G401.6 (cell line): Measurements from ENCODE around the gene MEF2D.

Source experiments
- FAIRE-seq: peaks from 2 replicates; lab custom pipeline; 2012; peaks lifted over from hg19 to GRCh38; lab: Jason Lieb, UNC

The MEF2D gene

GRCh38 chr1:156439777-156440183 lies 60.8 kb downstream of the MEF2D start:
- no peak for FAIRE-seq

- no peak for FAIRE-seq
Measured at GRCh38 chr1:156439036-156439776, 61.4 kb downstream of the MEF2D start.

- no peak for FAIRE-seq
Measured at GRCh38 chr1:156438278-156438987, 62.1 kb downstream of the MEF2D start.

- FAIRE-seq: no peak
Measured at GRCh38 chr1:156437037-156437867, 63.3 kb downstream of the MEF2D start.

DNA sequence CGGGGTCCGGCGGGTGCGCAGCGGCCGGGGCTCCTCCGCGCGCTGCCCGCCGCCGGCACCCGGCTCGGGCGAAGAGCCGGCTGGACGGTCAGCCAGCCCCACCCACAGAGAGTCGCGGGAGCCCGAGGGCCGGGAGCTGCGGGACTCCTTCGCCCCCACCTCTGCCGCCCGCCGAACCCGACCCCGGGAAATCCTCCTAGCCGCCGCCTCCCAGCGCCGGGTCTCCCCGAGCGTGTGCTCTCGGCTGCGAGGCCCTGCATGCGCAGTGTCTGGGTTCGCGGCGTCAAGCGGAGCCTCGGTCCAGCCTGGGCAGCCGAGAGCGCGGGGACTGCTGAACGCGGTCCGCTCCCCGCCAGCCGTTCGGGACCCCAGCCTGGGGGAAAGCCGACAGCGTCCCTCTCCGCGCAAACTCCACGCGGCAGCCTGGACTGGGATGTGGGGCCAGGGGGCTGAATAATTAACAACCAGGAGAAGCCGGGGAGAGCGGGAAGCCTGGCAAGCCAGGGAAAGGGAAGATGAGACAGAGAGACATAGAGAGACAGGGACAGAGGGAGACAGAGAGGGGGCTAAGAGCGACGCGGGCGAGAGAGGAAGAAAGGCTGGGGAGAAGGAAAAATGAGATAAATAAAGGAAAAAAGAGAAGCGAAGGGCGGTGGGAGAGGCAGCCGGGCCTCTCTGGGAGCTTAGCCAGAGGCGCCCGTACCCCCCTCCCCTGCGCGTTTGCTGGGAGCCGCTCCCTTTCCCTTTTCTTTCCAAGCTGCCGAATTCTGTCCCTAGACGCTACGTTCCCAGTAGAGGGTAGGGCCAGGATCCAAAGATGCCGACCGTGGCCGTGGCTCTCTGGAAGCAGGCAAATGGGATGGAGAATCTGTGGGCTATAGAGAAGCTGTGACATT lies 64.2 kb downstream of the MEF2D start:
- no peak for FAIRE-seq

DNA sequence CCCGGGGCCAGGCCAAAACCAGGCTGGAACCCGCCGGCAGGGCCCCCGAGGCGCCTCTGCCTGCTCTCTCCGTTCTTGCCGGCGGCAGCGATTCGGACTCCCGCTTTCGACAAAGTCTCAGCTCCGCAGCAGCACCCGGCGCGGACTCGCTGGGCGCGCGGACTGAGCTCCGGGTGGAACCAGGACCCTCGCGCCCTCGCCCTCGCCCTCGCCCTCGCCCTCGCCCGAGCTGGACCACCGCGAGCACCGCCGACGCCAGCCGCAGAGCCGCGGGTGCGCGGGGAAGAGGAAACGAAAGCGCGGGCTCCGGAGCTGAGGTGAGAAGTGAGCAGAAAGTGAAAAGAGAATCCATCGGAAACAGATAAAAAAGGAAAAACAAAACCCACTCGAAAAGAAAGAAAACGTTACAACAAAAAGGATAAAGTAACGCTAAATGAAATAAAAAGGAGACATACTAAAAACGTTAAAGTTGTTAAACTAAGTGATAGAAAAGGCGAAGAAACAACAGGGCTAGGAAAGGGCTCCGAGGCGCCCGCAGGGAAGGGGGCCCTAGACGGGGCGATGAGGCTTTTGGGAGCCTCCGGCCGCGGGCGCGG lies 64.9 kb downstream of the MEF2D start:
- no peak for FAIRE-seq

GRCh38 chr1:156434989-156435544 lies 65.5 kb downstream of the MEF2D start:
- FAIRE-seq: no peak

GRCh38 chr1:156433602-156434001 lies 67.0 kb downstream of the MEF2D start:
- no peak for FAIRE-seq

- FAIRE-seq: no peak
Measured at GRCh38 chr1:156433032-156433431, 67.5 kb downstream of the MEF2D start.

DNA sequence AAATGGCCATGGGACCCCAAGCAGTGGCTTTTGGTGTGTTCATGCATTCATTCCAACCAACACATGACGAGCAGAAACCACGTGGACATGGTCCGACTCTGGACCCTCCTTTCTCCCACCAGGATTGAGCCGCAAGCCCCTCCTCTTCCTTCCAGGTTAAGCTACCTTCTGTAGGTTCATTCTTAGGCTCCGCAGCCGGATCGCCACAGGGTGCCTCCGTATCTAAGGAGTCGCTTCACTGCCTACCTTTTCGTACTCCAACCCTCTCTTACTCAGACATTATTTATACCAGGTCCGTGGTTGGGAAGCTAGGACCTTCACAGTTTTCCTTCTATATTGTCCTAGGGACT lies 67.9 kb downstream of the MEF2D start:
- FAIRE-seq: no peak

DNA sequence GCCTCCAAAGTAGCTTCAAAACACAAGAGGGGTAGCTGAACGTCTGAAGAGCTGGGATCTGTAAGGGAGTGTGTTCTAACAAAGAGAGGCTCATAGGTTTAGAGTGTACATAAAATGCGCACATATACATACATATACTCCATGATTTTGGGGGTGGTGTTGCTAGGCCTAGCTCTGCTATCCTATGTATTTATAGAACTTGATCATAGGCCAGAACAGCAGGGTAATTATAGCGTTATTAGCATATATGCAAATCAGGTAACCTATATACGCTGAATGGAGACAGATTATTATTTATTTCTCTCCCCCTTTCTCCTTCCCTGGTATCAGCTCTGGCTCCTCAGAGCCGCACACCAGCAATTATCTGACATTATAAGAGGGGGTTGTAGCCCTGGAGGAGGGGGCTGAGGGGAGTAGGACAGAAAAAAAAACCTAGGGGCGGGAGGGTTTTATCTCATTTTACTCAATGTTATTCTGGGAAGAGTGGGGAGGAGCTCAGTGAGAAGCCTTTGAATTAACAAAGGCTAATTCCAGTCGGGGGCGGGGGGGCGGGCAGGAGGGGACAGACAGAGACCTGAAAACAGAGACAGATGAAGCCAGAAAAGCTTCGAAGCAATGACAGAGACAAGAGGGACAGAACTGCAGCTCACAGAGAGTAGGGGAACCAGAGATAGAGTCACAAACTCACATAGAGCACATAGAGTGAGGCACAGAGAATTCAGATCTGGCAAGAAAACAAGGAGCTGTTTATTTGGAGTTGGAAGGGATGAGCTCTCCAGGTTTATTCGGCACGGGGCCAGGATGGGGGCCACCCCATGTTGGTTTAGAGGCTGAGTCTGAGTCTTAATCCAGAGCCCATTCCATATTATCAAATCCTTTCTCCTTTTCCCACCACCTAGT lies 68.6 kb downstream of the MEF2D start:
- FAIRE-seq: no peak

- no peak for FAIRE-seq
Measured at GRCh38 chr1:156431366-156431765, 69.2 kb downstream of the MEF2D start.

DNA sequence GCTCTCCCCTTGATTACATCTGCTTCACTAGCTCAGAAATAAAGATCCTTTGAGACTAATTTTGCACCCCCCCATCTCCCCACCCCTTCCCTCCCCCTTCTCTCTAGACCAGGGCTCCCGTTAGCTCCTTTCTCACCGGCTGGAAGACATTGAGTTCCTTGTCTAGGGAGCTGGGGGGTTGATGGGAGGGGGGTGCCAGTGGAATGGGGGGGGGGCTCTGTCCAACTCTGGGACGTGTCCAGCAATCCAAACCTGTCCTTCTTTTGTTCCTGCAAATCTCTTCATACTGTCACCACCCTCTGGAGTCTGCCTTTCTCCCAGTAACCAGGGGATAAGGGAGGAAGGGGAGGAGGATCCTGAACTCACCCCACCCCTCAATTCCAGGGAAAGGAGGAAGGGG lies 69.7 kb downstream of the MEF2D start:
- FAIRE-seq: no peak

GRCh38 chr1:156430303-156430702 lies 70.3 kb downstream of the MEF2D start:
- no peak for FAIRE-seq

- no peak for FAIRE-seq
Measured at GRCh38 chr1:156429313-156430060, 71.1 kb downstream of the MEF2D start.

DNA sequence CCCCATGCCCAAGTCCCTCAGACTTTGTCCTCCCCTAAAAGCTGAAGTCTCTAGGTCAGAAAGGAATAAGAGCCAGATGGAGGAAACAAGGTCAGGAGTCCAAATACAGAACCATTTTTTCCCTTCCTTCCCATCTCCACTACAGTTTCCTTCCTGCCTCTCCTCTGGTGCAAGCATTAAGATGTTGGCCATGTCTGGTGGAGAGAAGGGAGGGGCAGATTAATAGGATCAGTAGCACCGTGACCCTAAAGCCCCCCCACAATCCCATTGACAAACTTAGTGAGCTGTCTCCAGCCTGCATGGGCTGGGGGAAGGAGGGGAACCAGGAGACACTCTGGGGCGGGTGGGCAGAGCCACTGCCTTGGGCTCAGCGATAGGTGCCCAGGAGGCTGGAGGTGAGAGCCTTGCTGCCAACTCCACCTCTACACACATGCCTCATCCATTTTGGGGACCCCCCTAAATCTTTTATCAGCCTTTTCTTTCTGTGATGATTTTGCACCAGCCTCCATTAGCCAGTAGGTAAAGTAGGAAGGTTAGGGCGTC lies 71.8 kb downstream of the MEF2D start:
- FAIRE-seq: no peak

DNA sequence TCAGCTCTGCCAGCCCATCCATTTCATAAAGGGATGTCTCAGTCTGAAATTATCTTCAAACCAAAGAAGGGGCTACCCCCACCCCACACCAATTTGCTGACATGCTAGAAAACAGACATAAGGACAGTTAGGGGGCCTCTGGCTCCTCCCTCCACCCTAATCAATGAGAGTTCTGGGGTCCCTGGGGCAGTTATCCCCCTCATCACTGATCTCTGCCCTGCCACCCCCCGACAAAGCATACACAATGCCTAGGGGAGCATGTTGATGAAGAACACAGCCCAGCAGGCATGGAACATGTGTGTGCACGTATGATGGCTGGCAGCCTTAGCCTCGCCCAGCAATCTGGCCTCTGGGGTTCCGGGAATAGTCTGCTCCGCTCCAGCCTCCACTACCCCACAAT lies 72.6 kb downstream of the MEF2D start:
- FAIRE-seq: no peak

- no peak for FAIRE-seq
Measured at GRCh38 chr1:156425943-156426342, 74.6 kb downstream of the MEF2D start.

- no peak for FAIRE-seq
Measured at GRCh38 chr1:156424806-156425432, 75.7 kb downstream of the MEF2D start.
